Lung (tissue), 12 donors: ENCODE results near the gene TXNDC9. TPM values are rescaled to one million over a fixed set of nuclear protein-coding genes. Genes with fewer than 3 reads are reported as not detected.
"Not testable (repeated sequence)": the region's sequence is repeated elsewhere in the genome, so short reads cannot be mapped to it uniquely, and the experiment has no call there.

ENCODE experiments used
- ATAC-seq: fragments of 200-7000 bp; cut with Tn5 transposase; one replicate; pipeline ENCODE4 v1.9.1; 2020; ENCODE audit warnings: moderate number of reproducible peaks; ENCODE audit not compliant: insufficient read depth, low FRiP score
- DNase-seq, 3 donors: peaks; one replicate each; pipeline ENCODE4 v3.0.0-alpha.2; 2013 to 2017
- H3K27ac ChIP-seq, 2 donors: one replicate each; pipeline ENCODE4 v1.5.1; 2013; ENCODE audit warnings: mild to moderate bottlenecking in 2 of 2, moderate library complexity in 2 of 2, control low read depth in 1 of 2, inconsistent platforms in 1 of 2, low read depth in 1 of 2, low read length in 1 of 2
- H3K27me3 ChIP-seq, 3 donors: one replicate each; pipeline ENCODE4 v1.5.1; 2013; ENCODE audit warnings: low read length in 2 of 3; ENCODE audit not compliant: control insufficient read depth in 3 of 3, insufficient read depth in 3 of 3
- H3K36me3 ChIP-seq, 4 donors: one replicate each; pipeline ENCODE4 v1.5.1; 2013; ENCODE audit warnings: low read length in 4 of 4, mild to moderate bottlenecking in 1 of 4, moderate library complexity in 1 of 4; ENCODE audit not compliant: control insufficient read depth in 4 of 4, insufficient read depth in 4 of 4
- H3K4me1 ChIP-seq, 5 donors: one replicate each; pipeline ENCODE4 v1.5.1; 2013; ENCODE audit warnings: low read length in 5 of 5, mild to moderate bottlenecking in 2 of 5, moderate library complexity in 1 of 5; ENCODE audit not compliant: control insufficient read depth in 5 of 5, insufficient read depth in 5 of 5
- H3K4me3 ChIP-seq: one replicate; pipeline ENCODE4 v1.5.1; 2013; ENCODE audit warnings: mild to moderate bottlenecking, control low read depth, moderate library complexity
- H3K9ac ChIP-seq, 2 donors: one replicate each; pipeline ENCODE4 v1.5.1; 2013; ENCODE audit warnings: low read length in 2 of 2, control low read depth in 1 of 2; ENCODE audit not compliant: insufficient read depth in 1 of 2
- H3K9me3 ChIP-seq, 4 donors: one replicate each; pipeline ENCODE4 v1.5.1; 2013; ENCODE audit warnings: low read length in 3 of 4, mild to moderate bottlenecking in 1 of 4, moderate library complexity in 1 of 4; ENCODE audit not compliant: control insufficient read depth in 4 of 4, insufficient read depth in 3 of 4
- CTCF ChIP-seq: IDR thresholded peaks from 2 replicates; pipeline ENCODE4 v1.5.1; 2012; ENCODE audit warnings: mild to moderate bottlenecking; ENCODE audit errors: control extremely low read depth, extremely low read depth
- WGBS, 2 donors: extraction: QIAGEN DNeasy Blood & Tissue Kit; methylation state at CpG; one replicate each; pipeline ENCODE4 v1.1.7; 2013; 5-methylcytosine and 5-hydroxymethylcytosine counted together
- polyA plus RNA-seq, 2 donors: library from polyadenylated mRNA; stranded (reverse); fragments of 200-250 nt; gene quantifications; one replicate each; pipeline ENCODE4 v1.2.1, GENCODE V29; 2013
- total RNA-seq, 2 donors: library from RNA; depleted of rRNA in 1 of 2; stranded (reverse); fragments of >200 nt in 1 of 2; gene quantifications; one replicate each; pipeline ENCODE4 v1.2.1, GENCODE V29; 2014 to 2021
- donor health status: control.
- donor health status: control.
- donor health status: Bipolar disorder and iron deficiency.
- donor health status: healthy.
- donor health status: DM: yes; HTN: yes; CAD: no.

The TXNDC9 gene
- total and polyA plus RNA-seq, 4 donors, result 20.9 to 32.3 (median 27.4) TPM

GRCh38 chr2:99365661-99366060, 29.5 kb upstream of the TXNDC9 start:
- TF ChIP-seq CTCF, result no peak
- DNase-seq (no peak), ATAC-seq (no peak)
- WGBS, 2 donors, result 47 to 79% methylated on average over 2 of the region's 2 CpGs
- Histone ChIP-seq H3K27ac (no peak overlapping the region), H3K27me3 (no peaks in the 10 kb centered on the region), H3K9me3 (no peaks in the 10 kb centered on the region), H3K4me3 (no peak overlapping the region), H3K36me3 (peaks cover 10 to 39% (median 34%) of the 10 kb centered on the region in 4 donors), H3K4me1 (no peaks in the 10 kb centered on the region), H3K9ac (no peak overlapping the region)

GRCh38 chr2:99356853-99357252, 20.7 kb upstream of the TXNDC9 start:
- peaks cover 0 to 13% (median 0%) of the 10 kb centered on the region in 5 donors for H3K4me1 ChIP-seq
- no peaks in the 10 kb centered on the region for H3K27me3 ChIP-seq
- TF ChIP-seq CTCF, result no peak
- no peak overlapping the region for H3K9ac ChIP-seq
- H3K36me3 ChIP-seq, result peaks cover 0 to 6% (median 1%) of the 10 kb centered on the region in 4 donors
- no peak overlapping the region for H3K27ac ChIP-seq
- DNase-seq, result no peak
- no peak overlapping the region for H3K4me3 ChIP-seq
- no peak for ATAC-seq
- no peaks in the 10 kb centered on the region for H3K9me3 ChIP-seq

- not testable (repeated sequence) for H3K27ac ChIP-seq, H3K27me3 ChIP-seq, H3K4me3 ChIP-seq, H3K36me3 ChIP-seq, H3K9ac ChIP-seq, ATAC-seq, H3K9me3 ChIP-seq, DNase-seq
- 98% methylated on average over 8 of the region's 8 CpGs for WGBS, 2 donors
- H3K4me1 ChIP-seq, result peaks cover 0 to 13% (median 0%) of the 10 kb centered on the region in 5 donors
Measured at GRCh38 chr2:99354825-99355224, 18.7 kb upstream of the TXNDC9 start.

- WGBS, 2 donors, result 89 to 90% methylated on average over 1 of the region's 1 CpG
- DNase-seq (no peak), ATAC-seq (no peak)
- Histone ChIP-seq H3K36me3 (peaks cover 0 to 1% (median 0%) of the 10 kb centered on the region in 4 donors), H3K27me3 (no peaks in the 10 kb centered on the region), H3K9me3 (no peaks in the 10 kb centered on the region), H3K4me1 (peaks cover 0 to 13% (median 3%) of the 10 kb centered on the region in 5 donors), H3K27ac (no peak overlapping the region), H3K4me3 (no peak overlapping the region), H3K9ac (no peak overlapping the region)
- no peak for TF ChIP-seq CTCF
Measured at GRCh38 chr2:99354070-99354469, 17.9 kb upstream of the TXNDC9 start.
